Occipital lobe (tissue), 2 donors: Measurements from ENCODE around the gene PARD3B. TPM values are rescaled to one million over a fixed set of nuclear protein-coding genes. Genes with fewer than 3 reads are reported as not detected.
"Not testable (repeated sequence)": the region's sequence is repeated elsewhere in the genome, so short reads cannot be mapped to it uniquely, and the experiment has no call there.

ENCODE experiments used
- DNase-seq: peaks from one replicate; lab custom pipeline; 2025; lab: John Stamatoyannopoulos, UW
- total RNA-seq: library from RNA; depleted of rRNA; stranded (reverse); fragments of >200 nt; gene quantifications from one replicate; pipeline ENCODE4 v1.2.3, GENCODE V29; 2014

Gene PARD3B
- total RNA-seq, 1 donor from 2014 or later: 5.6 TPM

DNA sequence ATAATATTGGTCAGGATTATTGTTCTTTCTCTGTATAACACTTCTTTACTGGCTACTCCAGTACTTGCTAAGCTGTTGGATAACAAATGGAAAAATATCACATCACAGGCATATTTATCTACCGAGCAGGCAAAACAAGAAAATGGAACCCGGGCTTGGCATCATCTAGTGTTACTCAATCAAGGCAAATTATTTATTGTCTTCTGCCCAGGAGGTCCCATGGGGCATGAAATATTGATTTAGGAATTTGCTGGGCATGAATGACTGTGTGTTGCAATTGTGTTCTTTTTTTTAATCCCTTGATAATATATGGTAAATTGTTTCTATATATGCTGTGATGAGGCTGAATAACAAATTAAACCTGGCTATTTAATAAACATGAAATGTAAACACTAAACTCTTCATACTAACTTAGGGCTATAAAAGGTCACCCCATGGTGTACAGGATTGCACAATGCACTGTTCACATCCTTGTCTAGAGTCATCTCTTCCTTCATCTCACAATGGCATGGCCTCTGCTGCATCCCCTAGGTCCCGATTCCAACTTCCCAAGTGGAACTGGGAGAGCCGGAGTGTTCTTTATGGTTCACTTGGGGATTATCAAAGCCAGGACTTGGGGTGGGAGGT lies 2.2 kb upstream of the PARD3B start:
- no peak for DNase-seq

- no peak for DNase-seq
Observed at GRCh38 chr2:204545861-204546735, 823 bp downstream of the PARD3B start.

DNA sequence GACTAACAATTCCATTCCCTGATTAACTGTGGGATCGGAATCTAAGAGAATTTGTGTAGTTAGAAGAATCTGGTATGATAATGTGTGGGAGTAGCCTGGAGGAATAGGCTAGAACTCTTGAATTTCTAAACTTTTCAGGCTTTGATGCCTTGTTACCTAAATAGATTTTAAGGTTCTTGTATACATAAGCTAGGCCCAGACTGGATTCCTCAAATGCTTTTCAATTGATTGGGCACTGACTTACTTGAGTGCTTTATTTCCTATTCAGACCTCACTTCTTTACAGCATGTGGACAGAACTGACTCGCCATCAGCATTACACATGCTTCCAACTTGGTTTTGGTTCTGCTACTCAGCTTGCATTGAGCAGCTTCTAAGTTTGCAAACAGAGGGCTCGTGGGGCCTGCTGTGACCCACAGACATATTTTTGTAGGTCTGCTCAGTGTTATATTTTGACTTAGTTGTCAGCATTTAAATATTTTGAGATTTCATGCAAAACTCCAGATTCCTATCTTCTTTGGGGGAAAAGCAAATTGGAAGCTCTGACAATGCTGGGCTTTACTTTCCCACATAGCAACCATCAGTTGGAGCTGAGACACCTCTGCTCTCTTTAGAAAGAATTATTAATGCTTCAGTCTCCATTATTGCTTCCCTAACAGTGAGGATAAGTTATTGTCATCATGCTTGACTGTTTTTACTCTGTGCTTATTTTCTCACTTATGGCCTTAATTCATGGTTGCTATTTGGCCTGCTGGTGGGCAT lies 5.7 kb downstream of the PARD3B start:
- no peak for DNase-seq

DNA sequence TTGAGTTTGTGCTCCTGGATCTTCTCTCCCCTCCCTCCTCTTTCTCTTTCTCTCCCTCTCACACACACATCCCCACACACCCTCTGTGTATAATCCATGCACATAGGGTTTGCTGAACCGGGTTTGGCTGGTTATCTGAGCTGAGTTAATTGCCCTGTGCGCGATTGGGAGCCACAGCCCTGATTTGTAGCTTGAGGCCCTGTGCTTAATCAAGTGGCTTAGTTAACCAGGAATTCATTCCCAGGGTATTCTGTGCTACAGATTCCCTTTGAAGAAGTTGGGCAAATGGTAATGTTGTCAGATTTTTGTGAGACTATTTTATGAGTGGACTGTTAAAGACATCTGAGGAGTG lies 6.2 kb downstream of the PARD3B start:
- DNase-seq: no peak

GRCh38 chr2:204557604-204558003 lies 12.3 kb downstream of the PARD3B start:
- DNase-seq: no peak

GRCh38 chr2:204559358-204559757 lies 14.1 kb downstream of the PARD3B start:
- not testable (repeated sequence) for DNase-seq

GRCh38 chr2:204560902-204561301 lies 15.6 kb downstream of the PARD3B start:
- no peak for DNase-seq

- DNase-seq: no peak
Observed at GRCh38 chr2:204561771-204562170, 16.5 kb downstream of the PARD3B start.

GRCh38 chr2:204566439-204566838 lies 21.2 kb downstream of the PARD3B start:
- no peak for DNase-seq

DNA sequence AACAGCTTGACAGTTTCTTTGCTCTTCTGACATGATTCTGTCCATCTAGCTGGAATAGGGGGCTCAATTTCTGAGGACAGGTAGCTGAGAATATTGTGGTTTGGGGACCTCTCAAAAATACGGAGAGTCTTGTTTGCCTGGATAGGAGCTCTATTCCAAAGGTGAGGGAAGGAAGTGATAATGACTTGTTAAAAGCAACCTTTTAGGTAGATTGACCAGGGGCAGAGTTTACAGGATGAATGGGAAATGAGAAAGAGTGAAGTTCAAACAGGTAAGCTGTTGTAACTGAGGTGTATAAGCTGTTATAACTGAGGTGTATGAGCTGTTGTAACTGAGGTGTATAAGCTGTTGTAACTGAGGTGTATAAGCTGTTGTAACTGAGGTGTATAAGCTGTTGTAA lies 25.1 kb downstream of the PARD3B start:
- no peak for DNase-seq

DNA sequence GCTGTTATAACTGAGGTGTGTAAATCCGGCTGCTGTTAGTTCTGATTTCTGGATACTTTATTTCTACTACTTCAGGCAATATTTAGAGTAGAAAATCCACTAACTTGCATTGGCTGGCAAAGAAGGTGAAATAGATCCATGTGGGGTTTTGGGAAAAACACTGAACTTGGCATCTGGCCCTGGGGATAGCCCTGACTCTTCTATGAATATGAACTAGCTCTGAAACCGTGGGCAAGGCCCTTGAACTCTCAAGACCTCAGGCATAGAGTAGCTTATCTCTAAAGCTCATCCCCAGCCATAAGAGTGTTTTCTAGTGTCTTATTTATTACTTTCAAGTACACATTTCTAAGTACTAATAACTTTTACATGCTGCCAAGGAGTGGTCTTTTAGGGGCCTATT lies 25.8 kb downstream of the PARD3B start:
- DNase-seq: no peak

- DNase-seq: no peak
Observed at GRCh38 chr2:204571911-204572310, 26.6 kb downstream of the PARD3B start.

- DNase-seq: no peak
Observed at GRCh38 chr2:204573221-204573620, 27.9 kb downstream of the PARD3B start.

DNA sequence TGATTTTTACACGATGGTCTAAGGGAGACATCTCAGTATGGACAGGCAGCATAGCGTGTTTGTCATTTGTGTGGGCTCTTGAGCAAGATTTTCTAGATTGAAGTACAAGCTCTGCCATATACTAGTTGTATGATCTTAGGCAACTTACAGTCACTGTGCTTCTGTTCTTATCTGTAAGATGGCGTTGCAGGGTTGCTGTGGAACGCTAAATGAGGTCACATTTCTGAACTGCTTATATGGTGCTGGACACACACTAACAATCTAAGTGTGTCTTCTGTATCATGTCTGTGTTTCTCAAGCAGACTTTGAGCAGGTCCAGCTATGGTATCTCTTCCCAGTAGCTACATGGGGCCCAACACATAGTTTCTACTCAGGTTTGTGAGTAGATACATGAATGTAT lies 29.2 kb downstream of the PARD3B start:
- DNase-seq: no peak

DNA sequence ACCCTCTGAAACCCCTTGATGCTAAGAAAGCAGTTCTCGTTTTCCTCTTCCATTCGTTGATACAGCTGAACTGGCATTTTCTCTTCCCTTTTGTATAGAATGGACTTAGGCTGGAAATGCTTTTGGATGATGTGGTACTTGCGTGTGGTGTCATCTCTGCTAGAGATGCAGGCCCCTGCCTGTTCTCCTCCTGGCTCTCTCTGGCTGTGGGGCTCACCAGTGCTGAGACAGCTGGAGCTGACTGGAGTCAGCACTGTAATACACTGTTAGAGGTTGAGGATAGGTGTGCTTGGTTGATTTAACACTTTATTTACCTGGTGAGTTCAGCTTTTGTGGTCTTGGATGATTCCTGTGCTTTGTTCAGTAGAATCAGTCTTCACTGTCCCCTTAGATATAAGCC lies 30.2 kb downstream of the PARD3B start:
- DNase-seq: no peak

GRCh38 chr2:204576362-204576979 lies 31.2 kb downstream of the PARD3B start:
- no peak for DNase-seq

- no peak for DNase-seq
Observed at GRCh38 chr2:204578928-204579598, 33.8 kb downstream of the PARD3B start.

GRCh38 chr2:204581946-204582345 lies 36.7 kb downstream of the PARD3B start:
- no peak for DNase-seq

DNA sequence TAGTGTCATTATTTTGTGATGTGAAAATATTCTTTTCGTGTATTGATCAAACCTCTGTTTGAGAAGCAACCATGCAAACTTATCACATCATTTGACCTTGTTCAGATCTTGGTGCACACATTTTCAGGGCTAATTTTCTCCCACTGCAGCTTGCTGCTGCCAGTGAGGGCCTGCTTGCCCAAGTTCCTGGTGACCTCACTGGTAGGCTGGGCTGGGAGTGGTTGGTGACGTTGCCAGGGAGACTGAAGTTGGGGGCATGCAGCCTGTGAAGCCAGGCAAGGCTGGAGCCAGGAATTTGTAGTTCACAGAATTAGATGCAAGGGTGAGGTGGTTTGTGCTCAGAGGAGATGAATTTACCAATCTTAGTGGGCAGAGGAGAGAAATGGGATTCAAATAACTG lies 38.5 kb downstream of the PARD3B start:
- DNase-seq: no peak

DNA sequence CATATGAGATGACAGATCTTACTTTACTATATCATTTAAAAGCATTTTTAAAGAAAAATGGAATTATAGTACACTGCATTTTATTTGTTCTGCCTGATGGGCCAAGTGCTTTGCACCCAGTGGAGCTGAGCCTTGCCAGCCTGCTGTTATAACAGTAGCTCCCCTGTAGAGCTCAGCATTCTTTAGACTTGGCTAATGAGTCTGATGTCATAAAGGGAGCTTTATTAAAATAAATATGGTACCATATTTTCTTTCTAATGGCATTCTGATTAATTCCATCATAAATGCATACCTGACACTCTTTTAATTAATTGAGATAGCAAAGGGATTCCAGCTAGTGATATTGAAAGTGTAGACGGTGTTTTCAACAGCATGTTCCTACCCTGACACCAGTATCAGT lies 40.7 kb downstream of the PARD3B start:
- no peak for DNase-seq

GRCh38 chr2:204586444-204587180 lies 41.3 kb downstream of the PARD3B start:
- no peak for DNase-seq
